ENCODE data around the gene LTB4R2. TPM values are rescaled to one million over a fixed set of nuclear protein-coding genes. Genes with fewer than 3 reads are reported as not detected.

Gene LTB4R2
- total RNA-seq, 6 donors from 2014 or later, result 6.2 to 49.2 (median 10.9) TPM

DNA sequence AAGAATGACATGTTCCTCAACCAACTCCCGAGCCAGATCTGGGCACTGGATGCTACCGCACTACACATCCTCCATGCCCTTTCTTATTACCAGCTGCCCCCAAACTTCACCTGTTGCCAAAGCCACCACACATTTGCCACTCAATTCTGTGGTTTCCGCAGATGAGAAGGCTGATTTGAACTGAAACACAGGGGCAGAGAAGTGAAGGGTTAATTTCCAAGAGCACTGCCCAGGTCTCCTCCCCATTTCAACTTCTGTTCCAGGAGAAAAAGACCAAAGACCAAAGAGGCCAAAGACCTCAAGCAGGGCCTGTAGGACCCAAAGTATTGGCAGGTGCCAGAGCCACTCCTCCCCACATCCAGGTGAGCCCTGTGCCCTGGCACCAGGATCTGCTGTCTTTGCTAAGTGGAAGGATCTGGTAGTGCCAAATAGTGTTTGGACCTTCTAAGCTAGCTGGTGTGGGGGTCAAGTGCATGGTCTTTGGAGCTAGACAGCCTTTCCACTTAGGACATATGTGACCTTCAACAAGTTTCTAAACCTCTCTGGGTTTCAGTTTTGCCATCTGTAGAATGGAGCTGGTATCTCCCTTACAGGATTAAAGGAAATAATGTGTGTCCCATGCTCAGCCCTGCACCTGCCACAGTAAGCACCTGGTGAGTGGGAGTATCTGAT, 18.4 kb upstream of the LTB4R2 start:
- WGBS, 2 donors, result 88 to 93% methylated on average over 3 of the region's 3 CpGs
- Histone ChIP-seq H3K36me3 (peaks cover 6 to 70% (median 46%) of the 10 kb centered on the region in 4 donors), H3K4me1 (peaks cover under 1 to 3% (median 2%) of the 10 kb centered on the region in 4 donors), H3K4me3 (no peak overlapping the region), H3K27ac (no peak overlapping the region), H3K9me3 (no peaks in the 10 kb centered on the region), H3K27me3 (no peaks in the 10 kb centered on the region)
- TF ChIP-seq, protein P1, sequence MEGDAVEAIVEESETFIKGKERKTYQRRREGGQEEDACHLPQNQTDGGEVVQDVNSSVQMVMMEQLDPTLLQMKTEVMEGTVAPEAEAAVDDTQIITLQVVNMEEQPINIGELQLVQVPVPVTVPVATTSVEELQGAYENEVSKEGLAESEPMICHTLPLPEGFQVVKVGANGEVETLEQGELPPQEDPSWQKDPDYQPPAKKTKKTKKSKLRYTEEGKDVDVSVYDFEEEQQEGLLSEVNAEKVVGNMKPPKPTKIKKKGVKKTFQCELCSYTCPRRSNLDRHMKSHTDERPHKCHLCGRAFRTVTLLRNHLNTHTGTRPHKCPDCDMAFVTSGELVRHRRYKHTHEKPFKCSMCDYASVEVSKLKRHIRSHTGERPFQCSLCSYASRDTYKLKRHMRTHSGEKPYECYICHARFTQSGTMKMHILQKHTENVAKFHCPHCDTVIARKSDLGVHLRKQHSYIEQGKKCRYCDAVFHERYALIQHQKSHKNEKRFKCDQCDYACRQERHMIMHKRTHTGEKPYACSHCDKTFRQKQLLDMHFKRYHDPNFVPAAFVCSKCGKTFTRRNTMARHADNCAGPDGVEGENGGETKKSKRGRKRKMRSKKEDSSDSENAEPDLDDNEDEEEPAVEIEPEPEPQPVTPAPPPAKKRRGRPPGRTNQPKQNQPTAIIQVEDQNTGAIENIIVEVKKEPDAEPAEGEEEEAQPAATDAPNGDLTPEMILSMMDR (IDR thresholded peaks at IDR 0.05), result no peak
- TF ChIP-seq POLR2AphosphoS5 (IDR thresholded peaks at IDR 0.05), result no peak
- DNase-seq, result no peak
- ATAC-seq (ENCODE audit: low FRiP score in 2 of 2), result no peak

DNA sequence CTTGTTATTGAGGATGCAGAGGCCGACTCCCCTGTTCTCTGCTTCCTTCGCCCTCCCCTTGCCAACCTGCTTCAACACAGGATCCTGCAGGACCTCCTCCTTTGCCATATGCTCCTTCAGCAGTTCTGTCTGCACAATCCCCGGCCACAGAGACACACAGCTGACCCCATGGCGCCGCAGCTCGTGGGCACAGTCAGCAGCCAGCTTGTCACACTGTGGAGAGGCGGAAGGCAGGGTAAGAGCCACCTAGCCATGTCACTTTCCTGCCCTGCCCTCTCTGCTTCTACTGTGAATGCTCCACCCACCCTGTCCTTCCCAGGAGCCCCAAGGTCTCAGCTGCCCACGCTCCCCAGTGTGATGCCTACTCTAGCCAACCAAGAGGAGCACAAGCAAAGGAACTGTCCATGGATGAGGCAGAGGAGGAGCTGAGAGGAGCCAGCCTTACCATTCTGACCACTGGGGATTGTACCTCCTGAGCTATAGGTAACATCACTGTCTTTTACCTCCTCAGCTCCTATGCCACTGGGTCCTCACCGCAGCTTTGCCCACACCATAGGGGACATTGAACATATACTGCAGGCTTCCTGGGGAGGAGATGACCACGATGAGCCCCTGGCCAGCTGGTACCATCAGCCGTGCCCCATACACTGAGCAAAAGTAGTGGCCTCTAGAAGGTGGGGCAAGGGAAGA, 17.7 kb upstream of the LTB4R2 start:
- Histone ChIP-seq H3K27me3 (no peaks in the 10 kb centered on the region), H3K36me3 (peaks cover 6 to 71% (median 46%) of the 10 kb centered on the region in 4 donors), H3K27ac (no peak overlapping the region), H3K4me1 (peaks cover 6 to 10% (median 9%) of the 10 kb centered on the region in 4 donors), H3K9me3 (no peaks in the 10 kb centered on the region), H3K4me3 (no peak overlapping the region)
- 89 to 95% methylated on average over 10 to 11 of the region's 11 CpGs for WGBS, 2 donors
- TF ChIP-seq POLR2AphosphoS5 (IDR thresholded peaks at IDR 0.05), result no peak
- no peak for TF ChIP-seq POLR2A (IDR thresholded peaks at IDR 0.05)
- TF ChIP-seq EP300 (IDR thresholded peaks at IDR 0.05), result no peak
- TF ChIP-seq, protein P1 (IDR thresholded peaks at IDR 0.05), result no peak
- DNase-seq (no peak), ATAC-seq (ENCODE audit: low FRiP score in 2 of 2) (no peak)

DNA sequence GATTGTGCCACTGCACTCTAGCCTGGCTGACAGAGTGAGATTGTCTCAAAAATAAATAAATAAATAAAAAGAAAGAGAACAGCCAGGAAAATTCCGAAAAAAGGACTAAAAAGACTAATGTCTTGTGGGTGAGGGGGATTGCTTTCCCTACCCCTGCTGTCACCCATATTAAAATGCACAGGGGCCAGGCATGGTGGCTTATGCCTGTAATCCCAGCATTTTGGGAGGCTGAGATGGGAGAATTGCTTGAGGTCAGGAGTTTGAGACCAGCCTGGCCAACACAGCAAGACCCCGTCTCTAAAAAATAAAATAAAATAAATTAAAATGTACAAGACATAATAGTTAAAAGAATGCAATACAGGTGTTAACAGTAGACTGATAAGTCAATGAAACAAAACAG, 16.4 kb upstream of the LTB4R2 start:
- ATAC-seq (ENCODE audit: low FRiP score in 2 of 2) (no peak), DNase-seq (no peak)
- Histone ChIP-seq H3K4me3 (no peak overlapping the region), H3K9me3 (no peaks in the 10 kb centered on the region), H3K36me3 (peaks cover 6 to 71% (median 46%) of the 10 kb centered on the region in 4 donors), H3K27ac (no peak overlapping the region), H3K27me3 (no peaks in the 10 kb centered on the region), H3K4me1 (peaks cover 10 to 21% (median 17%) of the 10 kb centered on the region in 4 donors)
- WGBS, 2 donors, result 97 to 100% methylated on average over 2 of the region's 2 CpGs
- TF ChIP-seq, protein P1 (IDR thresholded peaks at IDR 0.05), result no peak
- TF ChIP-seq POLR2AphosphoS5 (IDR thresholded peaks at IDR 0.05), result no peak
- TF ChIP-seq EP300 (IDR thresholded peaks at IDR 0.05), result no peak
- no peak for TF ChIP-seq POLR2A (IDR thresholded peaks at IDR 0.05)

DNA sequence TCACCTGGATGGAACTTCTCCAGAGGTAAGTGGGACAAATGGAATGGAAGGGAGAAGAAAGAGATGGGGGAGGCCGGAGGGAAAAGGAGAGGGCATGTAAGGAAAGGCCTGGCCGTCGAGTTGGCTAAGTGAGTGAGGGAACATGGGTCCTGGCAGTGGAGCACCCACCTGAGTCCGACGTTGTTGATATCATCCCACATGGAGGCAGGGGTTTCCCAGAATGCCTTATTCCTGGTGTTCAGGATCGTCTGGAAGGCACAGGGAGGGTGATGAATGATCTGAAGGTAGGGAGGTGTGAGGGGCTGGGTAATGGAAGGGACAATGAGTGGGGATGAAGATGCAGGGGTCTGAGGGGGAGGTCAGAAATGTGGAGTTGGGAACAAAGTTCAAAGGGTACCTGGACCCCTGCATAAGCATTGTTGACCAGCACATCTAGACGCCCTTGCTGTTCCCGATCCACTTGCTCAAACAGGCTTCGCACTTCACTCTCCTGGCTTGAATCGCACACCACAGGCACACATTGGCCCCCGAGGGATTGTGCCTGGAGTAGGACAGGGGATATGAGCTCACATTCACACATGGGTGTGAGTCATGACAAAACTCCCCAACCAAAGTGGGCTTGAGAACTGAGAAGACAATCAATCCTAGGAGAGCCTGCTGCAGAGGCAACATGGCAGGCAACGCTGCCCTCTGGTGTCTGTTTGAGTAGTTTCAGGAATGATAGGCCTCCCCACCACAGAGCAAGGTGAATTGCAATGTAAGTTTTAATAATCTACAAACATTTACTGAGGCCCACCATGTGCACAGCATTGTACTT, 13.4 kb upstream of the LTB4R2 start:
- Histone ChIP-seq H3K4me3 (no peak overlapping the region), H3K4me1 (peaks cover 29 to 48% (median 34%) of the 10 kb centered on the region in 4 donors), H3K27me3 (no peaks in the 10 kb centered on the region), H3K27ac (peak overlapping the region; percentile 28 to 67 (median 52)), H3K9me3 (no peaks in the 10 kb centered on the region), H3K36me3 (peaks cover 2 to 50% (median 25%) of the 10 kb centered on the region in 4 donors)
- peak in 1 of 2 donors; percentile 76 for DNase-seq
- TF ChIP-seq EP300 (IDR thresholded peaks at IDR 0.05) (no peak), POLR2A (IDR thresholded peaks at IDR 0.05) (no peak), POLR2AphosphoS5 (IDR thresholded peaks at IDR 0.05) (peak; percentile 40 to 68)
- TF ChIP-seq, protein P1 (IDR thresholded peaks at IDR 0.05), result peak; percentile 53 to 81 (median 68)
- peak; percentile 74 to 84 for ATAC-seq (ENCODE audit: low FRiP score in 2 of 2)
- 63 to 74% methylated on average over 12 of the region's 12 CpGs for WGBS, 2 donors
